Measurements from ENCODE around the gene GLMP. TPM values are rescaled to one million over a fixed set of nuclear protein-coding genes. Genes with fewer than 3 reads are reported as not detected.

GLMP gene
- polyA plus RNA-seq, 1 experiment: 41.1 TPM

DNA sequence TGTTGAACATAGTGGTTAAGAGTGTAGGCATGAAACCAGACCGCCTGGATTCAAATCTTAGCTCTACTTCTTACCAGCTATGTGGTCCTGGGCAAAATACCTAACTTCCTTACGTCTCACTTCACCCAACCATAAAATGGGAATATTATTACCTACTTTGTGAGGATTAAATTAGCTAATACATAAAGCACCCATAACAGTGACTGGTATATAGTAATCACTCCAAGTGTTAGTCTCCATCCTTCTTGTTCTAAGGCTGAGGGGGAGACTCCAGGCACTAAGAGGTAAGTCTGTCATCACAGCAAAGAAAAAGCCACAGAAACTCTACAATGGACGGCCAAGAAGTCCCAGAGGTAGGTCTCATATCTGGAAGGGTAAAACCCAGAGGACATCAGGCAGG is 15.6 kb downstream of the GLMP start:
- no peak for DNase-seq (ENCODE audit: low read depth)
- peaks cover 9% of the 10 kb centered on the region for H3K36me3 ChIP-seq (ENCODE audit: control insufficient read depth, insufficient read depth, low read length)
- no peak overlapping the region for H3K4me3 ChIP-seq (ENCODE audit: low read depth, low read length)
- no peak for TF ChIP-seq CTCF (IDR thresholded peaks at IDR 0.05; ENCODE audit: insufficient read depth, low read depth, low read length)
- ChIA-PET CTCF (interaction anchor here (1.0 to 1.8 kb wide), 3 partner anchors 9 to 80 kb away, joined by 3 to 6 read pairs (median 6); no protein-coding TSS in a partner anchor), POLR2A (no interaction called here)
- no peaks in the 10 kb centered on the region for H3K27me3 ChIP-seq (ENCODE audit: control insufficient read depth, insufficient read depth, low read length)

DNA sequence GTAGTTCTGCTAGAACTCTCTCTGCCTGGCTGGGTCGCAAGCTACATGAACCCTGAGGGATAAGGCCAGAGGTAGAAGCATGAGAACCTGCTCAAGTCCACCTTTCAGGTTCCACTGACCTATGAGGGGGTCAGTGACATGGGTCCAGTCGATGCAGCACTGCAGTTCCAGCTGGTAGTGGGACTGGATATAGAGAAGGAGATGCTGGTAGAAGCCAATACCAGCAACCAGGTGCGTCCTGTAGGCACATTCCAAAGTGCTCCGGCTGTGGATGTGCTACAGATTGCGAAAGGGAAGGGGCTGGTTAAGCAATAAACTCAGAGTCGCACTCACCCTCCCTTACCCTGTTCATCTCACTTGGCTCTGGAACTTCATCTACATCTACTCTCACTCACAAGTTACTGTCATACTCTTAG is 18.5 kb downstream of the GLMP start:
- CTCF ChIA-PET: no interaction called here
- no peak overlapping the region for H3K4me3 ChIP-seq (ENCODE audit: low read depth, low read length)
- no peak for DNase-seq (ENCODE audit: low read depth)
- POLR2A ChIA-PET: no interaction called here
- no peak for TF ChIP-seq CTCF (IDR thresholded peaks at IDR 0.05; ENCODE audit: insufficient read depth, low read depth, low read length)
- H3K27me3 ChIP-seq (ENCODE audit: control insufficient read depth, insufficient read depth, low read length): no peaks in the 10 kb centered on the region
- peaks cover 22% of the 10 kb centered on the region for H3K36me3 ChIP-seq (ENCODE audit: control insufficient read depth, insufficient read depth, low read length)

DNA sequence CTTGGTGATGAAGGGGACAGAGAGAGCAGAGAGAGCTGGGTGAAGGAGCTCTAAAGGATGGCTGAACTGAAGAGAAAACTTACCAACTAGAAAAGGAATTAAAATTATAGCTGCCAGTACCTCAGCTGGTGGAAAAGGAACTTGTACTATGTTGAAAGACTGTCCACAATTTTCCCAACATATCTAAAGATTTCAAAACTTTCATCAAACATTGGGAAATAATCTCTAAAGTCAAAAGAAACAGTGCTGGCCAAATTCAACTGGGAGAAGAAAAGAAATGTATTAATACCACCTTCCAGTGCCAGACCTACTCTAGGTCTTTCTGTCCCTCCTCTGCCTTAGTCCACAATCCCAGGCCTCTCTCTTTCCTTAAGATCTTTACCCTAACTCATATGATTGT is 18.9 kb downstream of the GLMP start:
- no peak for DNase-seq (ENCODE audit: low read depth)
- no peaks in the 10 kb centered on the region for H3K27me3 ChIP-seq (ENCODE audit: control insufficient read depth, insufficient read depth, low read length)
- H3K36me3 ChIP-seq (ENCODE audit: control insufficient read depth, insufficient read depth, low read length): peaks cover 22% of the 10 kb centered on the region
- H3K4me3 ChIP-seq (ENCODE audit: low read depth, low read length): no peak overlapping the region
- CTCF ChIA-PET: interaction anchor here (1.3 kb wide), 1 partner anchor 43 kb away, joined by 3 read pairs; no protein-coding TSS in a partner anchor
- TF ChIP-seq CTCF (IDR thresholded peaks at IDR 0.05; ENCODE audit: insufficient read depth, low read depth, low read length): no peak
- POLR2A ChIA-PET: no interaction called here

DNA sequence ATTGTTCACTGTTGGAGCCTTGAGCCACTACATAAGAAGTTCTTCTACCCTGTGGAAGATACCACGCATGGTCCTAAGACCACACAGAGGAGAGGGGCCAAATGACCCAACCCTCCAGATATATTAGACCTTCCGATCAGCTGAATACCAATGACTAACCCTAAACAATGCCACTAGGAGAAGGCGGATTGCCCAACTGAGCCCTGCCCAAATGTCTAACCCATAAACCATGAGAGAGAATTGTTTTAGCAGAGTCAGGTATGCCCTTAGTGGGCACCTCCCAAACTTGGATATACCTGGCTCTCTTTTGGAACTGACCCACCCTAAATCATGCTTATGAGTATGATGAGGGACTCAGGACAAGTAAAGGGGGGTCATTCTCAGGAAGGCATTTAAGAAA is 25.2 kb downstream of the GLMP start:
- Histone ChIP-seq H3K4me3 (ENCODE audit: low read depth, low read length) (no peak overlapping the region), H3K36me3 (ENCODE audit: control insufficient read depth, insufficient read depth, low read length) (peaks cover 39% of the 10 kb centered on the region), H3K27me3 (ENCODE audit: control insufficient read depth, insufficient read depth, low read length) (no peaks in the 10 kb centered on the region)
- TF ChIP-seq CTCF (IDR thresholded peaks at IDR 0.05; ENCODE audit: insufficient read depth, low read depth, low read length): no peak
- CTCF ChIA-PET: interaction anchor here (1.2 kb wide), 1 partner anchor 10 kb away, joined by 6 read pairs; no protein-coding TSS in a partner anchor
- POLR2A ChIA-PET: no interaction called here
- DNase-seq (ENCODE audit: low read depth): no peak

DNA sequence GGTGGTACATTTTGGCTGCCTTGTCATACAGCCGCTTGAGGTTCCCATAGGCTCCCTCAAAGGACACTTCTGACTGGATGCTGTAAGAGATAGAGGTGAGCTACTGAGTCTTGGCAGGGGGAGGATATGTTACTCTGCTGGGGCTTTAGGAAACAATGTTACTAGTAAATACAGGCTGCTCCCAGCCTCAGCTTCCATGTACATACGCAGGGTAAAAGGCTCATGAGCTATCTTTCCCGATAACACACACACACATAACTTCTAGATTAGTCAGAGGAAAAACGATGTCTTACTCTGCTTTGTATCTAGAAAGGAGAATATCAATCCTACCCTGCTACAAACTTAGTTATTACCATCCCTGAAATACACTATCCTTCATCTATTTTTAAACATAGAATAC is 27.1 kb downstream of the GLMP start:
- Histone ChIP-seq H3K36me3 (ENCODE audit: control insufficient read depth, insufficient read depth, low read length) (peaks cover 39% of the 10 kb centered on the region), H3K27me3 (ENCODE audit: control insufficient read depth, insufficient read depth, low read length) (no peaks in the 10 kb centered on the region), H3K4me3 (ENCODE audit: low read depth, low read length) (no peak overlapping the region)
- TF ChIP-seq CTCF (IDR thresholded peaks at IDR 0.05; ENCODE audit: insufficient read depth, low read depth, low read length): no peak
- no peak for DNase-seq (ENCODE audit: low read depth)
- CTCF ChIA-PET: interaction anchor here (1.3 kb wide), 1 partner anchor 8 kb away, joined by 3 read pairs; no protein-coding TSS in a partner anchor
- POLR2A ChIA-PET: no interaction called here

Data from BJ (cell line).